Prostate gland (tissue), 2 donors: ENCODE measurements around the gene ABCB11. TPM values are rescaled to one million over a fixed set of nuclear protein-coding genes. Genes with fewer than 3 reads are reported as not detected.
A peak's percentile ranks its signal among the peaks of the same experiment; 100 is the strongest.
"Not testable (repeated sequence)": the region's sequence is repeated elsewhere in the genome, so short reads cannot be mapped to it uniquely, and the experiment has no call there.

Source experiments
- DNase-seq: peaks from one replicate; pipeline ENCODE4 v3.0.0-alpha.2; 2019; ENCODE audit warnings: low spot score
- H3K27ac ChIP-seq, 2 donors: fragments of 200-600 bp; sonication (generic); 2 replicates each; pipeline ENCODE4 v1.5.1; 2017 to 2019
- H3K27me3 ChIP-seq: fragments of 200-600 bp; sonication (generic); replicated peaks from 2 replicates; pipeline ENCODE4 v1.5.1; 2019; ENCODE audit not compliant: insufficient read depth
- H3K36me3 ChIP-seq, 2 donors: fragments of 200-600 bp; sonication (generic); 1 replicate in 1 of 2; 2 replicates in 1 of 2; pipeline versions ENCODE4 v1.5.1 to v1.8.1; 2017 to 2019
- H3K4me1 ChIP-seq: fragments of 200-600 bp; sonication (generic); replicated peaks from 2 replicates; pipeline ENCODE4 v1.5.1; 2019
- H3K4me3 ChIP-seq, 2 donors: fragments of 200-600 bp; sonication (generic); 2 replicates each; pipeline ENCODE4 v1.5.1; 2017 to 2019
- H3K9me3 ChIP-seq: fragments of 200-600 bp; sonication (generic); 2 replicates; pipeline ENCODE4 v1.5.1; 2017
- POLR2A ChIP-seq: fragments of 450-650 bp; IDR thresholded peaks from one replicate; pipeline ENCODE4 v1.6.1; 2016; ENCODE audit warnings: antibody characterized with exemption, mild to moderate bottlenecking
- POLR2AphosphoS5 ChIP-seq: sonication (generic); formaldehyde crosslinking; IDR thresholded peaks from one replicate; pipeline ENCODE4 v1.6.1; 2017; ENCODE audit warnings: antibody characterized with exemption
- WGBS: methylation state at CpG from one replicate; pipeline ENCODE4 v1.1.5; 2018; 5-methylcytosine and 5-hydroxymethylcytosine counted together
- intact Hi-C: fragments of 100-400 bp; cut with DNase I; formaldehyde crosslinking; loops from one replicate; pipeline ENCODE4 v1.14.2; 2022
- total RNA-seq, 2 donors: library from RNA; depleted of rRNA; stranded (reverse); fragments of >200 nt; gene quantifications; one replicate each; pipeline ENCODE4 v1.1.0, GENCODE V29; 2016
- TF ChIP-seq, protein P1 (sequence below), 4 experiments: fragments of 200-600 bp in 2 of 4; fragments of 450-650 bp in 2 of 4; sonication (generic) in 2 of 4; IDR thresholded peaks; 1 replicate in 3 of 4; 2 replicates in 1 of 4; pipeline ENCODE4 v1.5.1; 2016 to 2019; ENCODE audit warnings: antibody characterized with exemption in 4 of 4, mild to moderate bottlenecking in 2 of 4, moderate library complexity in 2 of 4

The ABCB11 gene
- total RNA-seq, 2 donors from 2014 or later = 1.2 TPM; not detected in 1

DNA sequence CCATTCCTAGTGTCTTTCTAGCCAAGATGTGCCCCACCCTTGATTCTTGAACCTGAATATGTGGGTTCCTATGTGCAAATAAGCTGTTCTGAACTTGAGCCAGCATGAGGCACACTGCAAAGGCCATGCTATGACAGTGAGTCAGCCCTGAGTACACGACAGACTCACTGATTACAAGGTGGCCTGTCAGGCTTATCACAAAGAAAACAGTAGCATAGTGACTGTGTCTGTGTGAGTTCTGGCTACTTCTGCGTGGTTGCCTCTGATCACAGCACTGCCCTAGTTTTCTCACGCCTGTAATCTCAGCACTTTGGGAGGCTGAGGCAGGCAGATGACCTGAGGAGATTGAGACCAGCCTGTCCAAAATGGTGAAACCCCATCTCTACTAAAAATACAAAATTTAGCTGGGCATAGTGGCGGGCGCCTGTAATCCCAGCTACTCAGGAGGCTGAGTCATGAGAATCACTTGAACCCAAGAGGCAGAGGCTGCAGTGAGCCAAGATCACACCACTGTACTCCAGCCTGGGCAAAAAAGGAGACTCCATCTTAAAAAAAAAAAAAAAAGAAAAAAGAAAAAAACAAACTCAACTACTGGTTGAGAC is 18.8 kb downstream of the ABCB11 start:
- H3K4me3 ChIP-seq = not testable (repeated sequence)
- peak overlapping the region in 1 of 2 donors; percentile 31 for H3K27ac ChIP-seq

DNA sequence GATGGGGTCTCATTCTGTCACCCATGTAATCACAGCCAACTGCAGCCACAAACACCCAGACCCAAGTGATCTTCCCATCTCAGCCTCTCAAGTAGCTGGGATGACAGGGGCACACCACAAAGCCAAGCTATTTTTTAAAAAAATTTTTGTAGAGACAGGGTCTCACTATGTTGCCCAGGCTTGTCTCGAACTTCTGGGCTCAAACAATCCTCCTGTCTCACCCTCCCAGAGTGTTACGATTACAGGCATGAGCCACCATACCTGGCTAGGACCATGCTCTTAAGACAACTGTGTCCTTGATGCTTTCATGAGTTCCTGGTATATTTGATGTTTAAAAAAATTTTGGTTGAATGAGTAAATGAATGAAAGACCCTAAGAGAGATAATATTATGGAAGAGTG is 19.4 kb downstream of the ABCB11 start:
- no peak for DNase-seq
- Histone ChIP-seq H3K4me1 (no peaks in the 10 kb centered on the region), H3K4me3 (no peak overlapping the region), H3K27me3 (no peaks in the 10 kb centered on the region), H3K27ac (no peak overlapping the region), H3K9me3 (no peaks in the 10 kb centered on the region), H3K36me3 (no peaks in the 10 kb centered on the region)
- WGBS = 97% methylated on average over 2 of the region's 2 CpGs
- TF ChIP-seq POLR2AphosphoS5 (no peak), POLR2A (no peak)
- TF ChIP-seq, protein P1, sequence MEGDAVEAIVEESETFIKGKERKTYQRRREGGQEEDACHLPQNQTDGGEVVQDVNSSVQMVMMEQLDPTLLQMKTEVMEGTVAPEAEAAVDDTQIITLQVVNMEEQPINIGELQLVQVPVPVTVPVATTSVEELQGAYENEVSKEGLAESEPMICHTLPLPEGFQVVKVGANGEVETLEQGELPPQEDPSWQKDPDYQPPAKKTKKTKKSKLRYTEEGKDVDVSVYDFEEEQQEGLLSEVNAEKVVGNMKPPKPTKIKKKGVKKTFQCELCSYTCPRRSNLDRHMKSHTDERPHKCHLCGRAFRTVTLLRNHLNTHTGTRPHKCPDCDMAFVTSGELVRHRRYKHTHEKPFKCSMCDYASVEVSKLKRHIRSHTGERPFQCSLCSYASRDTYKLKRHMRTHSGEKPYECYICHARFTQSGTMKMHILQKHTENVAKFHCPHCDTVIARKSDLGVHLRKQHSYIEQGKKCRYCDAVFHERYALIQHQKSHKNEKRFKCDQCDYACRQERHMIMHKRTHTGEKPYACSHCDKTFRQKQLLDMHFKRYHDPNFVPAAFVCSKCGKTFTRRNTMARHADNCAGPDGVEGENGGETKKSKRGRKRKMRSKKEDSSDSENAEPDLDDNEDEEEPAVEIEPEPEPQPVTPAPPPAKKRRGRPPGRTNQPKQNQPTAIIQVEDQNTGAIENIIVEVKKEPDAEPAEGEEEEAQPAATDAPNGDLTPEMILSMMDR (IDR thresholded peaks at IDR 0.05) = no peak
- intact Hi-C loops = no loop called here

More for the DNA sequence above, 18.8 kb downstream of the ABCB11 start:
- 50% methylated on average over 5 of the region's 5 CpGs for WGBS
- intact Hi-C loops, H3K4me1 ChIP-seq, H3K36me3 ChIP-seq, H3K27me3 ChIP-seq, H3K9me3 ChIP-seq: not testable (repeated sequence)
- peak; percentile 62 for TF ChIP-seq POLR2AphosphoS5
- DNase-seq = peak; percentile 62

DNA sequence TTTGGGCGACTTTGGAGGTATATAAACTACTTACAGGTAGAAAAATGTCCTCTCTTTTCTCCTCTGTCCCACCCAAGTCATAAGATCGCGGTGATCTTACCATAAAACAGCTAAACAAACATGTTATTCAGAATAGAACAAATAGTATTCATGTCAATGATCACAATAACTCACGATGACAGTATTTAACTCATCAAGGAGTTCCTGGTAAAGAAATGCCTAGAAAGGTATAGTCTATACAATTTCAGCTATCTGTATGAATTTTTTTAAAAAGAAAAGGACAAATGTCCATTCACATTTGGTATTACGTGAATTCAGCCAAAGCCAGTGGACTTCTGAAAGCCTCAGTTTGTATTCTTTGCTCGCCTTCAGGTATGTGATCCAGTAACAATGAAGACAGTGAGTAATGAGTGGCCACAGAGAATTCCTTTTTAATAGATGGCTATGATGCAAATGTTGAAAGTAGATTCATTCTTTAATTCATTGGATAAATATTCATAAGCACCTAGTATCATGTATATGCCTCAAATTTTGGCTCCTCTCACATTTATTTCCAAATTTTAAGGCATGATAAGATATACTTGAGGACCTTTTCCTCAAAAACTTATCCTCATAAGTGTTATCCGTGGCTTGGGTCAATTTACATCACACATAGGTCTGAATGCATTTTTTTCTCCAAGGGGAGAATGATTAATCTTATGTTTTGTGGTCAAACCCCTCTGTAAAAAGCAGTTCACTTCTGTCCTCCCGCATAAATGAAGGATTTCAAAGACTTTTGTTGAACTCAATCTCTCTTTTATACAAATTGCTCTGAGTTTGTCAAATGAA is 20.3 kb downstream of the ABCB11 start:
- Histone ChIP-seq H3K9me3 (no peaks in the 10 kb centered on the region), H3K4me3 (no peak overlapping the region), H3K4me1 (no peaks in the 10 kb centered on the region), H3K27me3 (no peaks in the 10 kb centered on the region), H3K36me3 (no peaks in the 10 kb centered on the region), H3K27ac (peak overlapping the region in 1 of 2 donors; percentile 19)
- WGBS = 55% methylated on average over 8 of the region's 8 CpGs
- peak; percentile 8 for DNase-seq
- intact Hi-C loops = no loop called here
- TF ChIP-seq POLR2AphosphoS5 (peak; percentile 44), POLR2A (no peak)

DNA sequence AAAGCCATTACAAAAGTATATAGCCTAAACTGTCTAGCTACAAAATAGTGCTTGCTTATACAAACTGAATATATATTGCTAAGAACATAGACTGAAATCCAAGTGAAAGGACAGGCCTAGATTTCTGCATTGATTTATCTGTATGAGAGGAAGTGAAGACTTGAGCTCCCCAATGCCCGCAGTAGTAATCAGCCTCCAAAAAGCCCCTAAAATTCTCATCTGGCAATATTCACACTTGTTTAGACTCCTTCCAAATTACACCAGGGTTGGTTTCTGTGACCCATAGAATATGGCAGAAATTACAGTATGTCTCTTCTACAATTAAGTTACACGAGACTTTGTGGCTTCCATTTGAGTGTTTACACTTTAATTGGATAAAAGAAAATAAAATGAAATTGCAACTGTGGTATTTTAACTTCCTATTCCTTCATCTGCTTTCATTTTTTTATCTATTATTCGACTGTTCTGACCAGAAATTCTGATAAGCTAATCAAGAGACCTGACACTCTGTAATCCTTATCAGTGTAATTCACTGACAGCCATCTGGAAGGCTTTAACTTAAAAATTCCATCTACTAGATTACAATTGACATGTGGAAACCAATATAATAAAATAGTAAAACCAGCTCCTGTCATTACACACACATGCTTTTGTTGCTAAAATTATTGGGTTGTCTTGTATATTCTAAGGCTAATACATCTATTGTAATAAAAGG is 21.1 kb downstream of the ABCB11 start:
- Histone ChIP-seq H3K9me3 (no peaks in the 10 kb centered on the region), H3K27me3 (no peaks in the 10 kb centered on the region), H3K27ac (peak overlapping the region in 1 of 2 donors; percentile 19), H3K4me3 (no peak overlapping the region), H3K4me1 (no peaks in the 10 kb centered on the region), H3K36me3 (no peaks in the 10 kb centered on the region)
- no peak for DNase-seq
- TF ChIP-seq, protein P1 (IDR thresholded peaks at IDR 0.05) = no peak
- TF ChIP-seq POLR2A (no peak), POLR2AphosphoS5 (no peak)
- intact Hi-C loops = no loop called here
- WGBS = 40% methylated on average over 3 of the region's 3 CpGs

DNA sequence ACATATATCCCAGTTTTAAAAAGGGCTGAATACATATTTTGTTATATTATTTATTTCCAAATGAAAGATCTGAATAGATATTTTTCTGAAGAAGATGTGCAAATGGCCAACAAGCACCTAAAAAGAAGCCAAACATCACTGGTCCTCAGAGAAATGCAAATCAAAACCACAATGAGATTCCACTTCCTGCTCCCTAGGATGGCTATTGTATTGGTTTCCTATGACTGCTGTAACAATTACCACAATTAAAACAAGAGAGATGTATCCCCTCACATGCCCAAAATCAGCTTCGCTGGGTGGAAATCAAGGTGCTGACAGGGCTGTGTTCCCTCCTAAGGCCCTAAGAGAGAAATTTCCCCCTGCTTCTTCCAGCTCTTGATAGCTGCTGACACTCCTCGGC is 23.2 kb downstream of the ABCB11 start:
- intact Hi-C loops = no loop called here
- WGBS = 88% methylated on average over 2 of the region's 2 CpGs

More for the DNA sequence above, 23.2 kb downstream of the ABCB11 start:
- H3K36me3 ChIP-seq = no peaks in the 10 kb centered on the region
- H3K27ac ChIP-seq = no peak overlapping the region
- no peaks in the 10 kb centered on the region for H3K9me3 ChIP-seq
- H3K4me3 ChIP-seq = no peak overlapping the region
- H3K27me3 ChIP-seq = no peaks in the 10 kb centered on the region
- no peaks in the 10 kb centered on the region for H3K4me1 ChIP-seq
- TF ChIP-seq POLR2A = no peak
- TF ChIP-seq, protein P1 (IDR thresholded peaks at IDR 0.05) = no peak
- TF ChIP-seq POLR2AphosphoS5 = no peak
- DNase-seq = no peak
